ENCODE data around the gene CAMTA1. TPM values are rescaled to one million over a fixed set of nuclear protein-coding genes. Genes with fewer than 3 reads are reported as not detected.

Gene CAMTA1
- total RNA-seq, 3 donors from 2014 or later, result 73.4 to 114 (median 82.6) TPM

GRCh38 chr1:7485826-7486225 lies 700.6 kb downstream of the CAMTA1 start:
- Histone ChIP-seq H3K4me1 (ENCODE audit: low read depth) (peaks cover 2% of the 10 kb centered on the region), H3K36me3 (ENCODE audit: low read depth) (no peaks in the 10 kb centered on the region), H3K9me3 (no peaks in the 10 kb centered on the region), H3K4me3 (no peak overlapping the region)
- TF ChIP-seq CTCF (IDR thresholded peaks at IDR 0.05), result no peak
- intact Hi-C loops (cut with DNase I, micrococcal nuclease), result no loop called here
- ATAC-seq, result no peak
- no peak for DNase-seq

GRCh38 chr1:7487766-7488474 lies 702.7 kb downstream of the CAMTA1 start:
- DNase-seq (no peak), ATAC-seq (no peak)
- Histone ChIP-seq H3K9me3 (no peaks in the 10 kb centered on the region), H3K36me3 (ENCODE audit: low read depth) (no peaks in the 10 kb centered on the region), H3K4me3 (no peak overlapping the region), H3K4me1 (ENCODE audit: low read depth) (peaks cover 13% of the 10 kb centered on the region)
- intact Hi-C loops (cut with DNase I, micrococcal nuclease), result no loop called here
- TF ChIP-seq CTCF (IDR thresholded peaks at IDR 0.05), result no peak

- TF ChIP-seq CTCF (IDR thresholded peaks at IDR 0.05), result no peak
Measured at GRCh38 chr1:7488475-7488842, 703.2 kb downstream of the CAMTA1 start.

GRCh38 chr1:7489586-7489985 lies 704.3 kb downstream of the CAMTA1 start:
- Histone ChIP-seq H3K4me1 (ENCODE audit: low read depth) (peaks cover 13% of the 10 kb centered on the region), H3K36me3 (ENCODE audit: low read depth) (no peaks in the 10 kb centered on the region), H3K4me3 (no peak overlapping the region), H3K9me3 (no peaks in the 10 kb centered on the region)
- intact Hi-C loops (cut with DNase I, micrococcal nuclease), result no loop called here
- TF ChIP-seq CTCF (IDR thresholded peaks at IDR 0.05), result no peak
- ATAC-seq (no peak), DNase-seq (no peak)

More at GRCh38 chr1:7488475-7488842, 703.2 kb downstream of the CAMTA1 start:
- intact Hi-C loops (cut with DNase I, micrococcal nuclease), result no loop called here
- Histone ChIP-seq H3K9me3 (no peaks in the 10 kb centered on the region), H3K4me3 (no peak overlapping the region), H3K4me1 (ENCODE audit: low read depth) (peaks cover 13% of the 10 kb centered on the region), H3K36me3 (ENCODE audit: low read depth) (no peaks in the 10 kb centered on the region)
- ATAC-seq, result no peak
- DNase-seq, result no peak

GRCh38 chr1:7490576-7490975 lies 705.3 kb downstream of the CAMTA1 start:
- no peaks in the 10 kb centered on the region for H3K9me3 ChIP-seq
- no peak for TF ChIP-seq CTCF (IDR thresholded peaks at IDR 0.05)
- H3K36me3 ChIP-seq (ENCODE audit: low read depth), result no peaks in the 10 kb centered on the region
- intact Hi-C loops (cut with DNase I, micrococcal nuclease), result no loop called here
- no peak overlapping the region for H3K4me3 ChIP-seq
- H3K4me1 ChIP-seq (ENCODE audit: low read depth), result peaks cover 13% of the 10 kb centered on the region
- ATAC-seq (no peak), DNase-seq (no peak)

Data from mucosa of descending colon (tissue), 3 donors.